Activated T-helper 1 cell treated with Interleukin-2 at 50 U/mL for 16 hours (primary cell): ENCODE measurements around the gene SP1.
"Not testable (repeated sequence)": the region's sequence is repeated elsewhere in the genome, so short reads cannot be mapped to it uniquely, and the experiment has no call there.

ENCODE experiments used
- DNase-seq: peaks from one replicate; pipeline ENCODE4 v3.0.0-alpha.2; 2020; ENCODE audit warnings: low read depth

SP1 gene

DNA sequence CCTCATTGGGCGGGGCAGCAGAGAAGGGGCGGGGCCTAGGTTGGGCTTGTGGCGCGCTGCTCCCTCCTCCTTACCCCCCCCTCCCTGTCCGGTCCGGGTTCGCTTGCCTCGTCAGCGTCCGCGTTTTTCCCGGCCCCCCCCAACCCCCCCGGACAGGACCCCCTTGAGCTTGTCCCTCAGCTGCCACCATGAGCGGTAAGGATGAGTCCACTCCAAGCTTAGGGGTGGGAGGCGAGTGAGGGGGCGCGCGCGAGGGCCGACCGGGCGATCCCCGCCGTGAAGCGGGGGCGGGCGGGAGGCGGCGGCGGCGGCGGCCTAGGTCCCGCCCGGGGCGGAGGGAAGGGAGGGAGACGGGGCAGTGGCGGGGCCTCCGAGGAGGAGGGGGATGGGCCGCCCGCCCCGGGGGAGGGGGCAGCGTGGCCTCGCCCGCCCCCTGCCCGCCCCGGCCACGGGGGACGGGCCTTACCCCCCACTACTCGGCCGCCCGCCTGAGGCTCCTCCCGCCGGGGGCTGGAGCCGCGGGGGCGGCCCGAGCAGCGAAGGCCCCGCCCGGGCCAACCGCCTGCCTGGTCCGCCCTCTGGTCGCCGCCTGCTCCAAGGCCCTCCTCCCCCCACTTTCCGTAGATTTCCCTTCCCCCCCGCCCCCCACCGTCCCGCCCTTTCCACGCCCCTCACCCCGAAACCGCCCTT lies at the start of gene SP1:
SP1 (plus strand) TSS at position 73 of the 690 bp plus-strand sequence; CDS start at position 189, 116 bp downstream.
- peak; percentile 97 for DNase-seq

DNA sequence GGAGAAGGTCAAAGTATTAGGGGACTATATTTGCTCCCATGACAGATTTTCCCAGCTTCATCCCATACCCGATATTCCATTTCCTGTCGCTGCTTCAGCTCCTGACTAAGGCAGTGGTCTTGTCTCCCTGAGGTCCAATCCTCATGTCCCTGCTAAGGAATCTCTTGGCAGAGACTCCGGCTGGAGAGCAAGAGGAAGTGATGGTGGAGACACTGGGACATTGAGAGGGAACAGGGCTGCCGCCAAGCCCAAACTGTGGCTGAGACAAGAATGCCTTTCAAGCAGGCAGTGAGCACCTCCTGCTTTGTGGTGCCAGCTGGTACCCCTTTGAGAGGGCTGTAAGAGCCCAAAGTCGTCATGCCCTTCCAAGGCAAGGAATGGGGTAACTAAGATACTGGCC lies 49.3 kb upstream of the SP1 start:
- no peak for DNase-seq

DNA sequence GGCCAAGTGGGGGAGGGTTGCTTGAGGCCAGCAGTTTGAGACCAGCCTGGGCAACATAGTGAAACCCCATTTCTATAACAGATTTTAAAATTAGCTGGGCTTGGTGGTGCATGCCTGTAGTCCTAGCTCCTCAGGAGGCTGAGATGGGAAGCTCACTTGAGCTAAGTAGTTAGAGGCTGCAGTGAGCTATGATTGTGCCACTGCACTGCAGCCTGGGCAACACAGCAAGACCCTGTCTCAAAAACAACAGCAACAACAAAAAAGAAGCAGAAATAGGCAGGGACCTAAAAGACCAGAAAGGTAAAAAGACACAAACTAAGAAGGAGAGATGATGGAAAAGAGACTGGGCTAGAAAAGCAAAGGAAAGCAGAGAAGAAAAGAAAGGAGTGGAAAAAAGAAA lies 47.6 kb upstream of the SP1 start:
- DNase-seq: not testable (repeated sequence)

DNA sequence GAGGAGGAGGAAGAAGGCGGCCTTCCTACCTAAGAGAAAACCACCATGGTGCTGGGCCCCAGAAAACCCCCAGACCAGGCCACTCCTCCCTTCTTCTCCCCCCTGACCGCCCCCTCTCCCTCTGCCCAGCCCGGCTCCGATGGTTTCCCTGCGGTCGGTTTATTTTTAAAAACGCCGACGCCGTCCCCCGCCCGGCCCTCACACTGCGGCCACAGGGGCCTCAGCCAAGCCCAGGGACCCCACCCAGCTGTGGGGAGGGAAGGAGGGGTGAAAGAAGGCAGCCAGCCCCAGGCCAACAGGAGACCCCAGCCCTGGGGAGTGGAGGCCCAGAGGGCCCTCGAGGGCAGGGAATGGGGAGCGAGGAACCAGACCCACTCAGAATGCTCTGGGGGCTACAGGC lies 47.2 kb upstream of the SP1 start:
- no peak for DNase-seq

DNA sequence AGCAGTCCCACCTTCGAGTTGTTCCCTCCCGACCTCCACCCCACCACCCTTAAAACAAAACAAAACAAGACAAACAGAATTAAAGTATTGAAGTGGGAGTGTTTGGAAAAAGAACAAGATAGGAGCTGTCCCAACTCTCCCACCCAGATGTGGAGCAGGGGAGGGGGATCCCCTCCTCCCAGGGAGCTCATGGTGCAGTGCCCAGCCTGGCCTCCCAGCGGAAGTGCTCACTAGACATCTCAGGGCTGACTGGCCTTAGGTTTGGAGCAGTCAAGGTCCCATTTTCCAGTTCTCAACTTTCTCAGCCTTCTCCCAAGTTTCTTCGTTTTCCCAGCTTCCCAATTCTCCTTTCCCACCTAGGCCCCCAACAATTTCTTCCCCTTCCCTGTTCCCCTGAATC lies 46.7 kb upstream of the SP1 start:
- no peak for DNase-seq

DNA sequence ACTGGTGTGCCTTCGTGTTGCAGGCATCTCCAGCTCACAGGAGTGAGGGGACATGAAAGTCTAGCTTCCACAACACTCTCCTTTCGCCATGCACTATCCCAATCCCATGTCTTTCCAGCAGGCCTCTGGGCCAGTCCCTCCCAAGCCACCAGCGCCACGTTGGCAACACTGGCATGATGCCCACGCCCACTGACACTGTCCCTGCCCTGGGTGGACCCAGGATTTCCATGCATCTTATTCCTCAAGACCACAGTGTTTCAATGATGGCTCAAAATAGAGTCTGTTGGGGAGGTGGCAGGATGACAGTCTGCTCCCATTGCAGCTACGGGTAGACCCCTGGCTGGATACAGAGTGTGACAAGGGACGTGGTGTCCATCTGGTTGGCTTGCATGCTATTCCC lies 46.1 kb upstream of the SP1 start:
- no peak for DNase-seq

DNA sequence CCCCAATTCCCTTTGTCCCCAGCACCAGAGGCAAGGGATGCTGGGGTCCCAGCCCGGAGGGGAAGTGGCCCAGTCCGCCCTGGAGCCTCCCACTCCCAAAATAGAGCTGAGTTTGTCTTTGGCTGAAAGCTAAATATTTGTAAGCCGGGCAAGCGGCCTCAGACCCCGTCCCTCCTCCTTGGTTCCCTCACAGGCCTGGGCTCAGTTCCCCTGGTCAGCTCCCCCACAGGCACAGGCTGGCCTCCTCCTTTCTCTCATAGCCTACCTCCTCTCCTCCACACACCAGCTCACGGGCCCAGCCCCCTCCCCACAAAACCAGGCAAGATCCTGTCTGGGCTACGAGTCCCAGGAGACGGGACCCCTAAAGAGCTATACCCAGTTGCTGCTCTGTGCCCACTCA lies 45.2 kb upstream of the SP1 start:
- DNase-seq: no peak

DNA sequence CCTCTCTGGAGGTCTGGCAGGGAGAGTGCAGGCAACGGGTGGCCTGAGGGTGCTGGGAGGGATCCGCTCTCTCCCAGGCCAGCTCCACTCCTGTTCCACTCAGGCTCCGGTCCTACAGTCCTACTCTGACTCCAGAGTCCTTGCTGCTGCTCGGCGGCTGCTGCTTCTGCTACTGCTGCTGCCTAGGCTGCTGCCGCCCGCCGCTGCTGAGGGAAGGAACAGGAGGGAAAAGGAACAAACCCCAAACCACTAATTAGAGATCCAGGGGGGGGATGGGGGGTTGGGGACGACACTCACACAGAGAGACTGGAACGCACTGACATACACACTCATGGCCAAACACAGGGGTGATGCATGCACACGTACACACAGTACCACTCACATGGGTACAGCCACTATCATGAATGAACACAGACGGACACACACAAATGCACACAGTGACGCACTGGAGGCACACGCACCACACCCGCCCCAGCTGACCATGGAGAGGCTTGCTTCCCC lies 43.7 kb upstream of the SP1 start, which contains the start of gene SP7:
SP7 (minus strand) TSS at position 174 of the 501 bp plus-strand sequence. CDS start 708 bp downstream, outside the sequence.
- no peak for DNase-seq

DNA sequence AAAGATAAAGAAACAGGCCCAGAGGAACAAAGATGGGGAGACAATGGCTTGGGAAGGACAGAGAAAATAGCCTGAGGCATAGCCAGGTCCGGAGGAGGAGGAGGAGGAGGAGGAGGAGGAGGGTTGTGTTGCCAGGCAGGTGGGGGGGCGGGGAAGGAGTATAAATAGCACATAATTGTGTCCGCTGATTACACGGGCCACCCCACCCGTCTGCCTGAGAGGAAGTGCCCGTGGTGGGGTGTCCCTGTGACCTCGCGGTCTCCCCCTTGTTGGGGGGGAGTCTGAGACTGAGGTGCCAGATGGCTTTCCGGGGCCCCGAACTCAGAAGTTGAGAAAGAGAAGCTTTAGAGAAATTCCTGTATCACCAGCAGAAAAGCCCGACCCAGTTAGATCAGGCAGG lies 42.0 kb upstream of the SP1 start:
- DNase-seq: no peak

DNA sequence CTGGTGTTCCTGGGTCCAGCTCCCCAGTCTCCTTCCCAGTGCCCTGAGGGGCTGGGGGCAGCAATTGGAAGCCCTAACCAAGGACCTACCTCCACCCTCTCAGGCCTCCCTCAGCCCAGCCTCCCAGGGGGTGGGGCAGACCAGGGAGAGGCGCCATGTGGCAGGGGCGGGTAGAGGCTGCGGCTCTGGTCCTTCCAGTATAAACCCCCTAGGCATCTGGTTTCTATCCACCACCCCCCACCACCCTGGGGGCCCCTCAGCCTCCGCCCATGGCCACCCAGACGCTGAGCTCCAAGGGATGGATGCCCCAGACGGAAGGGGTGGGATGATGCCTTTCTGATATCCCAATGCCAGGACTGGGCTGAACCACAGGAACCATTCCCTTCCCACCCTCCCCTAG lies 41.1 kb upstream of the SP1 start:
- no peak for DNase-seq

DNA sequence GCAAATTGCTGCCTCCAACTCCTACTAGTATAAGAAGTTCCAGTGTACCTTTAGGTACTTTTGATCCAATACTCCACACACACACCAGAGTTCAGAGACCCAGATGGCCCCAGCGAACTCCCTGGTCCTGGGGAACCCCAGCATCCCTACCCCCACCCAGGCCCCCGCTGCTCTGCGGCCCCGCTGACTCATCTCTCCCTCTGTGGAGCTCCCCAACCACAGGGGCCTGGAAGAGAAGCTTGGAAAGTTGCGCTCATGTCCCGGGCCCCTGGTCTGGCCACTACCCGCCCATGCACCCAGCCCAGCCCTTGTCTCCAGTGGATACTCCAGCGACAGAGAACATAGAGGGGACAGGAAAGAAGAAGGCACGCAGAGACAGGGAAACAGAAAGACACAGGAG lies 39.6 kb upstream of the SP1 start:
- no peak for DNase-seq

DNA sequence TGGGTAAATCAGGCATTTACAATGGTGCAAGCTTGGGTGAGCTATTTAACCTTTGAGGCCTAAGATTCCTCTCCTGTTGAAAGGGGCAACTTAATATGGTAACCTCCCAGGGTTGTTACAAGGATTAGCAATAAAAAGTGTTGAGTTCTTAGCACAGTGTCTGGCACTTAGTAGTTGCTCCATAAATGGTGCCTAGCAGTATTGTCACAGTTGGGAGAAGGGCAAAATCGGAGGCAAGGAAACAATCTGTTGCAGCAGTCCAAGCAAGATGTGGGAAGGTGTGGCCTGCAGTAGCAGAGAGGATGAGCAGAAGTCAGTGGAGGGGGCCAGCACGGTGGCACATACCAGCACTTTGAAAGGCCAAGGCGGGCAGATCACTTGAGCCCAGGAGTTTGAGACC lies 36.5 kb upstream of the SP1 start:
- DNase-seq: no peak

DNA sequence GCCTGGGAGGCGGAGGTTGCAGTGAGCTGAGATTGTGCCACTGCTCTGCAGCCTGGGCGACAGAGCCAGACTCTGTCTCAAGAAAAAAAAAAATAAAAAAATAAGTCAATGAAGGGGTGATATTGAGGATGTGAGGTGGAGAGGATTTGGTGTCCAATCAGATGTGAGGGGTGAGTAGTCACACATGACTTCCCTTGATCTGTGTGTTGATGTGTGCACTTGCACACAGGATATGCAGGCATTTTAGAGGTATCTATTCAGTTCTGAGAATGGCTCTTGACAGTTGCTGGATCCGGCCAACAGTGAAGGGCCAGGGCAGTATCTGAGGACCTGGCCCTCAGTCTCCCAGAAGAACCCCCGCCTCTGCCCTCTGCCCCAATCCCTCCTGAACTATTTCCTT lies 36.0 kb upstream of the SP1 start:
- no peak for DNase-seq

DNA sequence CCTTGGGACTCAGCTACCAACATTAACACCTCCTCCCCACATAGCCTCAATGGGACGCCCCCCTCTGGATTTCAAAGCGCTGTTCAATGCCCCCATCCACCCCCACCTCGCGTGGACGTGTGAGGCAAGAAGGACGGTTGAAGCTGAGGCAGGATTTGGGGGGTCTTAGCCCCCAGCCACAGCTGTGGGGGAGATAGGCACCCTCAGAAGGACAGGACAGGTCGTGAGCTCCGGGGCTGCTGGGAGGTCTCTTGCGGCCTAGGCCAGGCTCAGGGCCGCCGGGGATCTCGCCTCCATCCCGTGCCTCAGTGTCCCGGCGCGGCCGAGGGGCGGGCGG lies 35.5 kb upstream of the SP1 start:
- no peak for DNase-seq

DNA sequence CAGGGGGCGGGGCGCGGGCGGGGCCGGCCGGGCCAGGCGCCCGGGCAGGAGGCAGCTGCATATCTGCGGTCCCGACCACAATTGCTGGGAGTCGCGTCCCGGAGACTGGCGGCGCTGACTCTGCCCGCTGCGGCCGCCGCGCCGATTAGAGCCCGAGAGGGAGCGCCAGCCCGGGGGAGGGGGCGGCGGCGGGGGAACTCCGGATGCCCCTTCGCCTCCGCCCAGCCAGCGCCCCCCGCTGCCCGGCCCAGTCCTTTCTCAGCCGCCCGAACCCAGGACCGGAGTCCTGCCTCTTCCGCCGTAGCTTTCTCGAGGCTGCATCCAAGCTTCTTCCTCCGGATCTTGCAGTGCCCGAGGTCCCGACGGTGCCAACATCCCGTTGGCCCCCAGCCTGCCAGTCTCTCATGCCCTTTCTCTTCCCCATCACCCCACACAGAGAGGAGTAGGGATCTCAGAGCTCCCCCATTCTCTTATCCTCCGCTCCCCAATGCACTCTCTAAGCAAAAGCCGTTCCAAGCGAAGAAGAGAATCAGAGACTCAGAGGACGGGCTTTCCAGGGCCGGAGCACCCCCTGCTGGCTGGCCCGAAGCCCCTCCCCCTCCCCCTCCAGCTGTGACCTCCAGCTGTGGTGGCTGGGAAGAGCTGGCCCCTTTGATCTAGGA lies 35.0 kb upstream of the SP1 start:
- peak; percentile 51 for DNase-seq

DNA sequence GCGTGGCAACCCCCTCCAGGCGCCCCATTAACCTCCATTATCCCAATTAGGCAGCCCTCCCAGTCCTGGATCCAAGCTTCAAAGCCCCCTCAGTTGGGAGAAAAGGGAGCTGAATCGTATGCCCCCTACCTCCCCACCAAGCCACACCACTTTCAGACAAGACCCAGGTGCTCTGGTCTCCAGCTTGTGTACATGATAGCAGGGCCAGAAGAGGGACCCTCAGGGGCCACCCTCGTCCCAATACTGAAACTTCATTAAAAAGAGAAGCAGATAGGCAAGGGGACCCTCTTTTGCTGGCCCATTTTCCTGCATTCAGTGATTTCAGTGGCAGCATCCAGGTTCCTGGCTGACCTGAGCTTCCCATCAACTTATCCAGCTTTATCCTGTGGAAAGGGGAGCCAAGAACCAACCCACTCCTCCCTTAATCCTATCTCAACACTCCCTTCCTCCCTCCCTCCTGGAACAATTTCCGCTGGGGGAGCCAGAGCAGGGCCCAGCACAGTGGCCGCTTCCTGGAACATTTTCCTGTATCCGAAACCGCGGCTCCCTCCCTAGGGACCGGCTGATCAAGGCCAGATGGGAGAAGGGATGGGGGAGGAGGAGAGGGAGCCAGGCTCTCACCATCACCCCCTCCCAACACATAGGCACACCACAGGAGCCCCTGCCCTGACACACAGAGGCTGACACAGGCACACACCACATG lies 34.3 kb upstream of the SP1 start:
- DNase-seq: no peak

DNA sequence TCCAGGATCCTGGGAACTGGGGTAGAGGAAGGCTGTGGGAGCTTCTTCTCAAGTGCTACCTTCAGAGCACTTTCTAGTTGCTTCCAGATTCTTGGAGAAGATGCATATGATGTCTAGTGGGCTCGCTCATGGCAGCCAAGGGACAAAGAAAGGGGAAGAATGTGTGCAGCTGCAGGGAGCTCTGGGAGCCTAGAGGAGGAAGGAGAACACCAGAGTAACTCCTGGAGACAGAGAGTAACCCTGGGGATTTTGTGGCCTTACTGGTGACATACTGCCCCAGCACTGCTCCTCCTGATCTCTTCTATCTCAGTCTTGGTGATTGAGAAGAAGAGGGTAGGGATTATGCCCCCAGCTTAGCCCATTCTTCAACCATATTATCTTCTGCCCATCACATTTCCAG lies 33.5 kb upstream of the SP1 start:
- no peak for DNase-seq

DNA sequence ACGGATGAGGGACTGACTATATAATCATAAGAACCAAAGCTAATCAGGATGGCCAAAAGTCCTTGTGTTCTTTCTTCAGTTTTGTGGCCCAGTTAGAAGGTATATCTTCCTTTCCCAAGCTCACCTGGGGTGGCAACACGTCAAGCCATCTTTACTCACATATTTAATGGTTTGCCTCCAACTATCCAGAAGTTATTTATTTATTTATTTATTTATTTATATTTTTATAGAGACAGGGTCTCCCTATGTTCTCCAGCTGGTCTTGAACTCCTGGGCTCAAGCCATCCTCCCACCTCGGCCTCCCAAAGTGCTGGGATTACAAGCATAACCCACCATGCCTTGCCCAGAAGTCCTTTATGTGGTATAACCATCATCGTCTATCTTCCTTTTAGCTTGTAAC lies 32.1 kb upstream of the SP1 start:
- no peak for DNase-seq

DNA sequence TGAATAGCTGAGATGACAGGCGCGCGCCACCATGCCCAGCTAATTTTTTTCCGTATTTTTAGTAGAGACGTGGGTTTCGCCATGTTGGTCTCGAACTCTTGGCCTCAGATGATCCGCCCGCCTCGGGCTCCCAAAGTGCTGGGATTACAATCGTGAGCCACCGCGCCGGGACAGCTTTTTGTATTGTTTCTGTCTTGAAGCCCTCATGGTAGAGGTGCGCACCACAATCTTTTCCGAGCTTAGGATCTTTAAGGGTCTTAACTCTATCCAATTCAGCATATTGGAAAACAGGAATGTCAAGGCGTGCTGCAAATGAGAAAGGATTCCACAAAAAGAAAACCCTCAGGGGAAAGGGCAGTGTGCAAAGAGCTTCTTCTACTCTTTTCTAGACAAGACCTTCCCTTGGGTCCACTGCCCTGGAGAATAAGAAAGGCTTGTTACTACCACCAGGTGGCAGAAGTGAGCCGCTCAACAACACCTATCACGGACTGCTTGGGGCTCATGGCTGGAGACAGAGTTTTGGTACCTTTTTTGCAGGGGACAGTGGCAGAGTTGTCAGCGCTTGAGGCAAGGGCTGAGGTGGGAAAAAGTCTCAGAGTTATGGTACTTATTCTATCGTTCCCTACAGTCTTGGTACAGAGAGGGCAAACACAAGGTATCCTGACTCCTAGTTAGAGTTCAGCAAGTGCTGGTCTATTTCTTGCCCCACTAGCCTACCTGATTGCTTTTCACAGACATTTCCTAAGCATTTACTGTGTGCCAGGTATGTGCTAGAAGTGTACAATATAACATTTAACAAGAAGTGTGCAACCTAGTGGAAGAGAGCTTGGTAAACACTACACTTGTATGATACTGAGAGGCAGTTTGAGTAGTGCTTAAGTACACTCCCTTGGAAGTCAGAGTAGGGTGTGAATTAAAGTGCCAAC lies 27.4 kb upstream of the SP1 start:
- DNase-seq: peak; percentile 63

DNA sequence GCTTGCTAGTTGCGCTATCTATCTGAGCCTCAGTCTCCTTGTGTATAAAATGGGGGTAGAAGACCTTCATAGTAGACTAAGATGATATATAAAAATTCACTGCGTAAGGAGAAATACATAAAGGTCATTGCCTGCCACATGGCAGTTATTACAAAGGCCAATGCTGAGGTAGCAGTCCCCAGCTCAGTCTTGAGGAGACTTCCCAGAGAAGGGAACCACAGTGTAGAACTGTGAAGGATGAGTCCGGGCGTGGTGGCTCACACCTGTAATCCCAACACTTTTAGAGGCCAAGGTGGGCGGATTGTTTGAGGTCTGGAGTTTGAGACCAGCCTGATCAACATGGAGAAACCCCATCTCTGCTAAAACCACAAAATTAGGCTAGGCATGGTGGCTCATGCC lies 26.7 kb upstream of the SP1 start:
- DNase-seq: no peak

DNA sequence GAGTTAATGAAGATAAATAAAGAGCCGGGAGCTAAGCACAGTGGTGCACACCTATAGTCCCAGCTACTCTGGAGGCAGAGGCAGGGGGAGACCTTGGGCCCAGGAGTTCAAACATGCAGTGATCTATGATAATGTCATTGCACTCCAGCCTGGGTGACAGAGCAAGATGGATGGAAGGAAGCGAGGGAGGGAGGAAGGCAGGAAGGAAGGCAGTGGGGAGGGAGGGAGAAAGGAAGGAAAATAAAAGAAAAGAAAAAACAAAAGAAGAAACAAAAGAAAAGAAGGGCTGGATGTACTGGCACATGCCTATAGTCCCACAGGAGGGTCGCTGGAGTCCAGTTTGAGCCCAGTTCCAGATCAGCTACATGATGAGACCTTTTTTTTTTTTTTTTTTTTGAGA lies 24.9 kb upstream of the SP1 start:
- no peak for DNase-seq

DNA sequence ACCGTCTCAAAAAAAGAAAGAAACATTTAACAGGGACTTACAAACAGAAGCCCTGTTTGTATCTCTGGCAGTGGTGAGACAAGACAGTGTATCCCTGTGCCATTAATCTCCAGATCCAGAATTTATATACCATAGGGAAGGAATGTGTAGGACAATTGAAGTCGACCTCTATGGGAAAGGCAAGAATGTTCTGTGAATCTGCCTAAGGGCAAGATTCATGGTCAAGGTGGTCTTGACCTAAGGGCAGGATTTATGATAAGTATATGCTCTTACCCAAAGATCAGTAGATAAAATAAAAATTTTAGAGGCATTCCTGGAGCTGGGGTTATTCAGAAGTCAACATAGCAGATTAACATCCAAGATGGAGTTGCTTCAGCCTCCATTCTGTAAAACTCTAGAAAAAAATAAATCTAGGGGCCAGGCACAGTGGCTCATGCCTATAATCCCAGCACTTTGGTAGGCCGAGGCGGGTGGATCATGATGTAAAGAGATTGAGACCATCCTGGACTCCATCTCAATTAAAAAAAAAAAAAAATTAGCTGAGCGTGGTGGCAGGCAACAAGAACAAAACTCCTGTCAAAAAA lies 21.0 kb upstream of the SP1 start:
- DNase-seq: no peak
